Omental fat pad (tissue), 4 donors: ENCODE measurements around the gene PROM2. TPM values are rescaled to one million over a fixed set of nuclear protein-coding genes. Genes with fewer than 3 reads are reported as not detected.

Source experiments
- ATAC-seq: fragments of 150-250 bp; one replicate; pipeline ENCODE4 v1.9.1; 2016; ENCODE audit warnings: mild to moderate bottlenecking, moderate library complexity; ENCODE audit not compliant: low FRiP score
- DNase-seq: peaks from one replicate; pipeline ENCODE4 v3.0.0-alpha.2; 2019; ENCODE audit warnings: low spot score
- CTCF ChIP-seq, 3 donors: fragments of 450-650 bp; IDR thresholded peaks; one replicate each; pipeline ENCODE4 v1.5.1; 2016 to 2017; ENCODE audit warnings: antibody characterized with exemption in 3 of 3, mild to moderate bottlenecking in 3 of 3, moderate library complexity in 2 of 3
- total RNA-seq, 4 donors: library from RNA; depleted of rRNA; stranded (reverse); fragments of >200 nt; gene quantifications; one replicate each; pipeline ENCODE4 v1.1.0, GENCODE V29; 2016

The PROM2 gene
- total RNA-seq, 4 donors from 2014 or later, result 0.60 to 1.4 (median 1.1) TPM

- no peak for DNase-seq
- no peak for TF ChIP-seq CTCF (IDR thresholded peaks at IDR 0.05)
- ATAC-seq, result no peak
Observed at GRCh38 chr2:95275601-95276243, 1.5 kb downstream of the PROM2 start.

- ATAC-seq (no peak), DNase-seq (no peak)
- no peak for TF ChIP-seq CTCF (IDR thresholded peaks at IDR 0.05)
Observed at GRCh38 chr2:95276244-95276887, 2.1 kb downstream of the PROM2 start.

- TF ChIP-seq CTCF (IDR thresholded peaks at IDR 0.05), result no peak
- ATAC-seq (no peak), DNase-seq (no peak)
Observed at GRCh38 chr2:95276888-95277245, 2.6 kb downstream of the PROM2 start.

- DNase-seq, result no peak
- TF ChIP-seq CTCF (IDR thresholded peaks at IDR 0.05), result no peak
- ATAC-seq, result no peak
Observed at GRCh38 chr2:95277246-95277906, 3.1 kb downstream of the PROM2 start.

GRCh38 chr2:95278051-95278471 lies 3.8 kb downstream of the PROM2 start:
- DNase-seq, result no peak
- no peak for TF ChIP-seq CTCF (IDR thresholded peaks at IDR 0.05)
- no peak for ATAC-seq

GRCh38 chr2:95278637-95279225 lies 4.5 kb downstream of the PROM2 start:
- DNase-seq (no peak), ATAC-seq (no peak)
- no peak for TF ChIP-seq CTCF (IDR thresholded peaks at IDR 0.05)
